22Rv1 (cell line): ENCODE measurements around the gene NT5C3B.

ENCODE experiments used
- CTCF ChIP-seq: fragments of 450-650 bp; IDR thresholded peaks from 2 replicates; pipeline ENCODE4 v1.5.1; 2017; ENCODE audit warnings: mild to moderate bottlenecking
- ZFX ChIP-seq: fragments of 450-650 bp; IDR thresholded peaks from 2 replicates; pipeline ENCODE4 v1.6.1; 2017; ENCODE audit warnings: antibody characterized with exemption, borderline replicate concordance

GRCh38 chr17:41816637-41817320 lies 19.3 kb downstream of the NT5C3B start:
- no peak for TF ChIP-seq CTCF
- TF ChIP-seq ZFX, result no peak
